Breast epithelium (tissue), 3 donors: ENCODE measurements around the gene ALAS2.
"Not testable (repeated sequence)": the region's sequence is repeated elsewhere in the genome, so short reads cannot be mapped to it uniquely, and the experiment has no call there.

ENCODE experiments used
- CTCF ChIP-seq, 3 donors: fragments of 450-650 bp; IDR thresholded peaks; one replicate each; pipeline ENCODE4 v1.5.1; 2016 to 2017; ENCODE audit warnings: antibody characterized with exemption in 3 of 3, mild to moderate bottlenecking in 3 of 3, moderate library complexity in 3 of 3
- POLR2AphosphoS5 ChIP-seq, 3 donors: sonication (generic); formaldehyde crosslinking; IDR thresholded peaks; one replicate each; pipeline ENCODE4 v1.6.1; 2017; ENCODE audit warnings: antibody characterized with exemption in 3 of 3

- TF ChIP-seq POLR2AphosphoS5, CTCF (IDR thresholded peaks at IDR 0.05): not testable (repeated sequence)
Observed at GRCh38 chrX:54983306-54983705, 47.5 kb downstream of the ALAS2 start.
